NCI-H748 (cell line): ENCODE data around the gene BCAS1.

Source experiments
- DNase-seq: peaks from one replicate; lab custom pipeline; 2025; ENCODE audit not compliant: unreplicated experiment; lab: John Stamatoyannopoulos, UW

The BCAS1 gene

DNA sequence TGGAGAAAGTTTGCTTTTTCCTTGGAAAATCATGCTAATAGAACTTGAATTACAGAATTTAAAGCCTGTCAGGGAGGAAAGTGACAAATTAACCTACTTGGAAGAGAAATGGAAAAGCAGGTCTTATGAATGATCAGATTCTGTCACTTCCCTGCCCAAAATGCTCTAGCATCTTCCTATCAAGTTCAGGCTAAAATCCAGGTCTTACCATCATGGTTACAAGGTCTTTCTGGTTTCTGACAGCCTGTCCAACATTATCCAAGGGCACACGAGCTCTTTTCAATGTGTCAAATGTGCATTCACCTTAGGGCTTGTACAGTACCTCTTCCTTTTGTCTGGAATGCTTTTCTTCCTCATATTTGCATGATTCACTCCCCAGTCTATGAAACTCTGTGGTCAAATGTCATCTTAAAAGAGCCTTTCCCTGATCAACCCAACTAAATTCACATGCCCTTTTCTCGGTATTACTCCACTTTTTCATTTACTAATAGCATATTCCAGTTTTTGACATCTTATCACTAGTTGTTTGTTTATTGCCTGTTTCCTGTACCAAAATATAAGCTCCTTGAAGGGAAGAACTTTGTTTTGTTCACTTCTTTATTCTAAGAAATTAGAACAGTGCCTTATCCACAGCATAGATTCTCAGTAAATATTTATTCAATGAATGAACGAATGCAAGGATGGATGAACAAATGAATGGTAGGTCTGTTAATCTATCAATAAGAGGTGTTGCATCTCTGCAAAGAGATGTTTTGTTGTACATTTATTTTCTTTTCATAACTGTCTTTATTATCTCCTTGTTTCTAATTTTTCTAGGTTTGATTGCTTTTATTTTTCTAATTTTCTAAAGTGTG is 139.5 kb downstream of the BCAS1 start:
- no peak for DNase-seq

DNA sequence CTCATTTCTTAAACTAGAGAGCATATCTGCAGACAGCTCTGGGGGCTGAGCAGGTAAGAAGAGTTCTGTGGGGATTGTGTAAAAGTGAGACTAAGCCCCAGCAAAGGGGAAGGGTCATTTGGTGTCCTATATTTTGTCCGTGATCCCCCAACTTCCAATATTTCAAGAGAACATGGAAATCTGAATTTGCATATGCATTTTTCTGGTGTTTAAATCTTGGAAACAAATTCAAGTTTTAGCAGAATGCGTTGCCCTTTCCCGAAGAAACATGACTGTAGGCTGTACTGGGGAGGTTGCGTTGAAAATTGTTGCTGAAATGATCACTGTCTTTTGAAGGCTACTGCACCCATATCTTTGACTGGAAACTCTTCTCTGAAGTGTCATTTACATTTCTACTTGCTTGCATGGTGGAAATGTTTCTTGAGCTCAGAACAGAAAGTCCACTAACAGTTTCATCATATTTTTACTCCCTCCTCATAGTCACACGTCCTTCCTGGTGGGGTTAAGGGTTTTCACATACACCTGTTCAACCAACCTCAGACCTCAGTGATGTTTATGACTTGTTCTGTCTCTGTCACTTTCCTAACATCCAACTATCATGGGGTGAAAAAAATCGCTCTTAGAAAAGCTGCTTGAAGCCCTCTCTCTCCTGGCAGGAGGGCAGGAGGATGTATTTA is 140.3 kb downstream of the BCAS1 start:
- no peak for DNase-seq

DNA sequence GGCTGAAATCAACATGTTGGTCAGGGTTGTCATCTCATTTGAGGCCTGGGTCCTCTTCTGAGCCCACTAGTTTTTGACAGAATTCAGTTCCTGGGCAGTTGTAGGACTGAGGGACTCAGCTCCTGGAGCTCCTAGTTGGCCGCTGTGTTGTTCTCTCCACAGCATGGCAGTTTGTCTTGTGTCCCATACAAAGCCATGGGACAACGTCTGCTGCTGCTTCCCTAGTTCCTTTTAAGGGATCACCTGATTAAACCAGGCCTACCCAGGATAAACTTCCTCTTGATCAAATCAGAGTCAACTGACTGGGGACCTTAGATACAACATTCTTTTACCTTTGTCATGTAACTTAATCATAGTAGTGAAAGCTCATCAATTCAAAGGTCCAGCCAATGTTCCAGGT is 141.0 kb downstream of the BCAS1 start:
- DNase-seq: no peak

DNA sequence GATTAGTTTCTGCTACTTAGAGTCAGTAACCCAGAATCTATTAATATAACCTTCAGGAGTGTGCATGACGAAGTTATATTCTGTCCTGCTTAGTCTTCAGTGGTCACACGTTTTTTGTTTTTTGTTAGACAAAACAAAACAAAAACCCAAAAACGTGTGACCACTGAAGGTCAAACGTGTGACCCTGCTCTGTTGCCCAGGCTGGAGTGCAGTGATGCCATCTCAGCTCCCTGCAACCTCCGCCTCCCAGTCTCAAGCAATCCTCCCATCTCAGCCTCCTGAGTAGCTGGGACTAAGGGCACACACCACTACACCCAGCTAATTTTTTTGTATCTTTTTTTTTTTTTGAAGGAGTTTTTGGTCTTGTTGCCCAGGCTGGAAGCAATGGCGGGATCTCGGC is 142.4 kb downstream of the BCAS1 start:
- DNase-seq: no peak

DNA sequence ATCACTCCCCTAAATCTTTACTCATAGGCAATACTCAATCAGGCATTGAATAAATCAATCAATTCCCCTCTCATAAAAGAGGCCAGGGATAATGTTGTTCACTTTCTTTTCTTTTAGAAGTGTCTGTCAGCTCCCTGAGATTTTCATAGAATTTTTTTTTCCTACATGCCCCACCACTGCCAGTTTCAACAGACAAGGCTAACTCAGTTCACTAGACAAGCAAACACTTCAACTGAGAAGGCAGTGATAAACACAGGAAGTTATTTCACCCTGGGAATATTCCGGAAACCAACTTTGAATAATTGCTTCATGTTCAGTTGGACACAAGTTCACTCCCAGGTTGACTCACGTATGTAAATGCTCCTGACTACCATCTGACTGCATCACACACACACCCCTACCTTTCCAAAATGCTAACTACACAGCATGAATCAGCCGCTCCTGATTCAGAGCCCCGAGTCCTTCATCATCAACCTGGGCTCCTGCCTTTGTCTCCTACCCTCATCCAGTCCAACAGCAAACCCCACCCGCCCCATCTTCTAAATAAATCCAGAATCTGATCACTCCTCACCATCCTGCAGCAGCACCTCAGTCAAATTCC is 143.9 kb downstream of the BCAS1 start:
- no peak for DNase-seq

DNA sequence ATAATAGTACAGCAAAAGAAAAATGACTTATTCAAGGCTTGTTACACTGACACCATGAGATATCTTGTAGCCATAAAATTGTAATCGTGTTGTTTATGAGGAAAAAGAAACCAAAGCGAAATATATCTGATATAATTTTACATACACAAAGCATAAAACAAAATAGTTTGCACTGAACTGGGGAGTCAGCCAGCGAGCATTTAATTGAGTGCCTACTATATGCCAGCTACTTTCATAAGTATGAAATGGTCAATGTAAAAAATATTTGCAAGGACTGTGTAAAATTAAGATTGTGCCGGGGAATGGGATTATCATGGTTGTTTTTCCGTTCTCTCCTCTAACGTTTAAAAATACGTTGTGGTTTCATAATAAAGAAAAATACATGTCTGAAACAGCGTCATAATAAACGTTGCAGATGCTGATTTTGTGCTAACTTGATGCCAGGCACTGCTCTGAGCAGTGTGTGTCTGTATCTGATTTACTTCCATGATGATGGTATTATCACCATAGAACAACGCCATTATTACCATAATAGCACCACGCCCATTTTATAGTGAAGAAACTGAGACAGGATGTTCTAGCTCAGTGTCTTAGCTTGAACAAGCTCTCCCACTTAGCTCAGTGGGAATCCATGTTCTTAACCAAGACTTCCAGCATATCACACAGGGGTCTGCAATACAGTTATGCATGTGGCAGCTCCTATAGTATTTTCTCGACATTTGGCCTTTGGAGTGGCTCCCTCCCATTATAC is 144.6 kb downstream of the BCAS1 start:
- no peak for DNase-seq

DNA sequence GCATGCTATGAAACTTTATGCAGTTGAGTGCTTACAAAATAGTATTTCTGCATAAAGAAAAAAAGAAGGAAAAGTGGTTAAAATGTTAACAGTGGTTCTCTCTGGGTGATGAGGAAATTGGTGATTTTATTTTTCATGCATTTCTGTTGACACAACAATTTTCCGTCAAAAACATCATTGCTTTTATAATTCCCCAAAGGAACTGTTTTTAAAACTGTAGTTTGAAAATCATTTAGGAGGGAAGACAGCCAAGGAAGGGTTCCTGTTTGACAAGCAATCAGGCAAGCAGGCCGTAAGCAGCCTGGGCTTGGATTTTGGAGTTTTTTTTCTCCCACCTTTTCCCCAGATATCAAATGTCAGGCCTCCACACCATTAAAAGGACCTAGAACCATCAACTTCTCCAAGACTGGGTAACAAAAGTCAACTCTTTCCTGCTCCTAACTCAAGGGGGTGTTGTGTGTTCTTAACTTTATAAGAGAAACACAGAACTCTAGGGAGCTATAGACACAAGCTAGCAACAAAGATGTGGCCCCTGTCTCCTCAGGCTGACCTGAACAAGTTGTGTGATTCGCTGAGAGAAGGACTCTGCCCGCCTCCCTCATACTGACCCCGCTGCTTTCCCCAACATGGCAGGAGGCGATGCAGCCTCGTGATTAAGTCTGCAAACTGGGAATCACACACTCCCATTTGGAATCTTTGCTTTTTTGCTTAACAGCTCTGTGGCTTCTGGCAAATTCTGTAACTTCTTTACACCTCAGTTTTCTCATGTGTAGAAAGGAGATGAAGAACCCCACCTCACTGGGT is 146.6 kb downstream of the BCAS1 start:
- DNase-seq: no peak

DNA sequence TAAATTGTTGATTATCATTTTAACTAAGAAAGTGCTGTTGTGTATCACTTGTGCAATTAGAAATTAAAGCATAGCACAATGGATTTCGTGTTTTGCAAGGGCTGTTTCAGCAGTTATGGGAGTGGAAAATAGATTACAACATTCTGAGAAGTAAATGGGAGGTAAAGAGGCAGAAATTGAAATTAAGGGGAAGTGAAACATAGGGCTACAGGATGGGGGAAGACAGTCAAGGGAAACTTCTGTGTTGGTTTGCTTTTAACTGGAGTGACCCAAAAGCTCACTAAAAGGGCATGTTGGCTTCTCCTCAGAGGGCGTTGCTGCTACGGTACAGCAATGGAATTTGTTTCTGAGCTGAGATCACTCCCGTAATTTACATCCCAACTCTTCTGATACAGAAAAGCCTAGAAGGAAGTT is 147.5 kb downstream of the BCAS1 start:
- no peak for DNase-seq

DNA sequence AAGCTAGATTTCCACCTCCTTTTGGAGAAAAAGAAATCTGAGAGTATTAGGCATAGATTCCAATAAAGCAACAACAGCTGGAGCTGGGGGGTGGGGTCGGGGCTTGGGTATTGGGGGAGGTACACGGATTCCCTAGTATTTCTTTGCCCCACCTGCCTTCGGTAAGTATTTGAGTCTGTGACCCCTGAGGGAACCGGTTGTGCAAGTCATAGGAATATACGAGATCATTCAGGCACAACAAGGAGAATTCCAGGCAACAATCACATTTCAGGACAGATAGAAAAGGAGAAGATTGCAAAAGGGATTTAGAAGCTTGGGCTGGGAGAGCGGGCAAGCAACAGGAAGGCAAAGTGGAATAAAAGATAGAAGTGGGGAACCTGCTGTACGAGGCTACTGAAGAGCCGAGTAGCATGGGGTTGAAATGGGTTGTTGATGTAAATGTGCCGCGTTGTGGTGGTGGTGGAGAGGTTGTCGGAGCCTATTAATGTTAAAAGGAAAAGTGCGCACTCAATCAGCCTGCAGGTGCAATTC is 148.9 kb downstream of the BCAS1 start:
- no peak for DNase-seq

DNA sequence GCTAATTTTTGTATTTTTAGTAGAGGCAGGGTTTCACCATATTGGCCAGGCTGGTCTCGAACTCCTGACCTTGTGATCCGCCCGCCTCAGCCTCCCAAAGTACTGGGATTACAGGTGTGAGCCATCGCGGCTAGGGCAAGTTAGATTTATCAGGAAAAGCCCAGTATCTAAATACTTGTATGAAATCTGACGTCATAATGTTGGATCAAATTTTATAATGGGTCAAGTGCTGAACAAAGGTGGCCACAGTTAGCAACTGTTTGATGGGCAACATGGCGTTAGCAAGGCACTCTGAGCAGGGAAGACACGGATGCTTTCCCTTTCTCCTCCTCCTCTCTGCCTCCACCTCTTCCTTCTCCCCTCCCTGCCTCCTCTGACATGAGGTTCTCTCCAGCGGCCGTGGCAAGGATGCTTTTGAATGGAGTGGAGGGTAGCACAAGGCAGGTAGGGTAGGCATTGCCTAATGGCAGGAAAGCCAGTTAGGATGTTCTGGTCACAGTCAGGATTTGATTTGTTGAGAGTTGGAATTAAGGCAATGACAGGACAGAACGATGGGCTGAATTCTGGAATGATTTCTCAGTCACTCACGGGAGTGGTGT is 149.6 kb downstream of the BCAS1 start:
- no peak for DNase-seq

DNA sequence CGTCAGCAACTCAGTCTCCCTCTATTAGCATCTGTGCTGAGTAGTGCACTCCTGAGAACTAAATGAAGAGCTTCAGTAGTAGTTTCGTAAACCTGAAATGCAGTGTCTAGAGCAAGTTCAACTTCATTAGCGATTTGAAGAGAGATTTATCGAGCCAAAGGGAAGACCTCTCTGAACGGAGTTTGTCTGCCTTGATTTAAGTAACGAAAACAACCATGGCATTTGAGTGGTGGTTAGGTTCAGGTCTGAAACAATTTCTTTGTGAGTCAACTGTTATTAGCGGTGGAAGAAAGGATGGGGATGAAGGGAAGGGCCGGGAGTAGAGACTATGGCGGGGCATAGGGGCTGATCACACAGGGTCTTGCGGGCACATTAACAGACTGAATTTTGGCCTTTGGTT is 150.5 kb downstream of the BCAS1 start:
- DNase-seq: no peak

DNA sequence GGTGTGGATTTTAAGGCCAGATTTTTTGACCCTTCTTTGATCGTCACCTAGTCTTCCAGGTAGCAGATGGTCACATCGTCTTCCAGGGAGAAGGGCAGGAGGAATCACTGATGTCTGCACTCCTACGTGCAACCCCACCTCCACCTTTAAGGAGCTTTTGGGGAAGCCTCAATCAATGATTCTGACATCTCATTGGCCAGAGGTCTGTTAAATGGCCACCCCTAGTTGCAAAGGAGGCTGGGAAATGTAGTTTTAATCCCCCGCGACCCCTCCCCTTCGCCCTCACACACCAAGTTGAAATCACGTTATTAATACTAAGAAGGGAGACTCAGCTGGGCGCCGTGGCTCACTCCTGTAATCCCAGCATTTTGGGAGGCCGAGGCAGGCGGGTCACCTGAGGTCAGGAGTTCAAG is 151.4 kb downstream of the BCAS1 start:
- DNase-seq: no peak

DNA sequence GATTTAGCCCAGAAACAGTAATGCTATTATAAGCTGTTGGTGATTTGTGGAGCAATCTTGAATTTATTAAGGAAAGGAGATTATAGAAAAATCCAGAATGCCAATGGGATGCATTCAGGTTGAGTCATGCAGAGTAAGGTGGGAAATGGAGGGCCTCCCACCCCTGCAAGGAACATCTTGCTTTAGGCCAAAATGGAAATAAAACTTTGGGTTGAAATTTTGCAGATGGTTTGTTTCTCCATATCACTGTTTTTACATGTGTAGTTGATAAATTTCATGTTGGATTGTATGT is 152.4 kb downstream of the BCAS1 start:
- no peak for DNase-seq

DNA sequence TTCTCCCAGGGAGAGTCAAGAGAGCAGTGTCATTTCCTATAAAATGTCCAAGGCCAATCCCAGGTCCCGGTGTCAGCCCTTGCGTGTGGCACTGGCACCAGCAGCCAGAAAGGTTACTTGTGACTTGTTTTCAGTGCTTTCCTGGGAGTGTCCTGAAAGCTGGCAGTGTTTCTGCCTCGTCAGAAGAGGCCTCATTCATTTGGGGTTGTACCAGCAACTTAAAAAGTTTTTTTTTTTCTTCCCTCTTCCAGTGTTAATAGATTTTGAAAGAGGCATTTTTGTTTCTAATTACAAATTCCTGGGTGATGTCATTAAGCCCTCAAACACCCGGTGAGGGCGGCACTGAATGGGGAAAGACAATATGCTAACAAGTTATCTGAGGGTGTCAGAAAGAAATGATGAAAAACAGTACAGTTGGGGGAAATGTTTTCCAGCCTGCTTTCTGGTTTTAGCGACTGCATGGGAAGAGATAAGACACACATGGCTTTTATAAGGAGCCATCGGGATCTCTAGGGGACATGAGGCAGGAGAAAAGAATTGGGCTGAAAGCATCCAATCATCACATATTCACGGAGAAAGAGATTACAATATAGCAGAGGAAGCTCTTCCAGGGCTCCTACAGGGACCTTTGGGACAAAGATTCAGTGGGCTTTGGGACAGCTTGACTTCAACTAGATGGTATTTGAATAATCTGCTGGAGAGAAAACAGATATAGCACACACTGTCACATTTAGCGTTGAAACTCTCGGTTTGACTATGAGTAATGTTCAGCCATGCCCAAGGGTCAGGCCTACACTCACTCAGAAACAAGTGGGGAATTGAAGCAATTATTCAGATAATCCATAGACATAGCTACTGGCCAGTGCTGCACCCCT is 153.0 kb downstream of the BCAS1 start:
- DNase-seq: no peak

DNA sequence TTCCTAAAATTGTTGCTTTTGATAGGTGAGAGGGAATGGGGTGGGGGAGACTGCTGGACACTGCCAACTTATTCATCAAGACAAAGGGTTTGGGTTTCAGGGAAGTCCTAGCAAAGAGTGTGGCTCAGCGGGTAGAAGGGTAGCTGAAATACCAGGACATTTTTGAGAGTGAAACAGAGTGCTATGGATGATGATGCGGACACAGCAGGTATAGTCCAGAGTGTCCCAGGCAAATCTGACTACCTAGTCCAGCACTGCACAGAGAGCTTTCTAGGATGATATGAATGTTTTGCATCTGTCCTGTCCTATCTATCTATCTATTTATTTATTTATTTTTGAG is 154.3 kb downstream of the BCAS1 start:
- DNase-seq: no peak

DNA sequence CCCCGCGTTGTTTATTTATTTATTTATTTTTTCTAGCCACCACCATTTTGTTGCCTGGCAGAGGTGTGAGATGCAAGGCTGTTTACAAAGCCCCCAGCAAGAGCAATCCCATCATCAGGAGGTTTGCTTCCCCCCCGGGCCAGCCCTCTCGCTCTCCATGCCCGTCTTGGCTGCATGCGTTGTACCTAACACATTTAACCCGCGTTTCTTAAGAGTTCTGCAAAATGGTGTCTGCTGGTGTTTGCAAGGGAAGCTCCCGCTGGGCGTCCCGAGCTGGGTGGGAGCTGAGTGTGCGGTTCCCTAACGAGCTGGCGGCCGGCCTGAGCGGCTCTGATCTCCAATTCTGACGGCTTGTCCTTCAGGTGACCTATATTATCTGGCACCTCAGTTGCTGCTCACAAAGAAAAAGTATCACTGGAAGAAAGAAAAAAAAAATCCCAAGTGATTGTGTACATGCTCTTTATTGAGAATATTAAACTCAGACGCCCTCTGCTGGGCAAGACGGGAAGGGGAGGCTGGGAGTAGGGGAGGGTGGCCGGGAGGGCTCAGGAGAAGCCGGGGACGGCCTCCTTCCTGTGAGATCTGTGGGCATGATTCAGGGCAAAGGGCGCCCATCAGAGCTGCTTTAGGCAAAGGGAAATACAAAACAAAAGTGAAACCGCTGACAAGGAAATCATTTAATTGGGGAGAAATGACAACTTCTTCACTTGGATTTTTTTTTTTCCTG is 154.8 kb downstream of the BCAS1 start:
- DNase-seq: peak; percentile 44

DNA sequence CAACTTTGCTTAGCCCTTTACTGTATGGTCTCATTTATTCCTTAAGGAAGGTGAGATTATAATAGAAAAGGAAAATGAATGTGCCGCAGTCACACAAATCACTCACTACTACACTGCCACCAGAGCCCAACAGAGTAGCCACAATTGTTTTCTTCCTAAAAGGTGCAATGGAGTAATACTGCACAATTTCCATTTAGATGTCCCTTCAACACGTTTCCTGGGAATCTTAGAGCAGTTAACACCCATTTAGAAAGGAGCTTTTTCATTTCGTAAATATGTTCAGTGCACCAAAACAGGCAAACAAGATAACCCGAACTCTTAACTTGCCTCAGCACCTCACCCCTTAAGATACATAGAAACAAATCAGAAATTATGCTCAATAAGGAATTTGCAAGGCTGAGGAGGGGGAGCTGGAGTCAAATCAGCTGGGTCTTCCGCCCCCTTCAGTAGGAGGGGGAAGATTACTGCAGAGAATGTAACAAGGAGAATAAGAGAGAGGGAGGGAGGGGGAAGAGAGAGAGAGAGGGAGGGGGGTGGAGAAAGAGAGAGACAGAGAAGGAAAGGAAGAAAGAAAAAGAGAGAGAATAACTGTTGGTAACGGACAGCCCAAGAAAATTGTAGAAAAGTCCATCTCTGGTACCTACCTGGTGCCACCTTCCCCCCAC is 155.5 kb downstream of the BCAS1 start:
- DNase-seq: no peak

DNA sequence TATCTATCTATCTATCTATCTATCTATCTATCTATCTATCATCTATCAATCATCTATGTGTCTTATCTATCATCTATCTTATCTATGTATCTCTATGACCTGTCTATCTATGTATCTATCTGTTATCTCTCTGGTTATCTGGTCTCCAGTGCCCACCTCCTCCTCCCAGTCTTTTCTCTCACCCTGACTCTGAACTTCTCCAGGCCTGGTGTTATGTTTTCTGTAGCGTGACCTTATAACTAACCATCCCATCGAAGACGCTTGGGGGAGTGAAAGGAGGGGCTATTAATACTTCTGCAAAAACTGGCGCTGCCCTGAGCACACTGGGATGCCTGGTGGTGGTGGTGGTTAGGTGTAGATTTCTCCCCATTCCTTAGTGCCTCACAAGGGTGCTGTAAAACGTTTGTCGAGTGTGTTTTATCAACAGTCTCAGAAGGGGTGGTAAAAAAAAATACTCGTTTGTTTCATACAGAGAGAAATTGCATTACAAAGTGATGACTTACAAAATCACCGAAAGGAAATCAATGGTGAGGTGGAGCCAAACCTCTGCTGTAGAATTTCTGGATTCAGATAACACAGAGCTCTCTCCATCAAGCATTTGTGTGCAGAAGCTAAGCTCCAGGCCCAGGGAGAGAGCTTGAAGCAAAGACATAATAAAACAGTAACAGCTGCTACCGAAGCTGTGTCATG is 156.2 kb downstream of the BCAS1 start:
- no peak for DNase-seq
